SK-N-SH (cell line): ENCODE data around the gene KCNJ4.

Experiments
- EP300 ChIP-seq, 2 experiments: IDR thresholded peaks; 2 replicates each; pipeline versions ENCODE4 v1.4.0 to v1.6.1; 2012; ENCODE audit warnings: borderline replicate concordance in 1 of 2, low read depth in 1 of 2, low read length in 1 of 2
- FOSL2 ChIP-seq: IDR thresholded peaks from 2 replicates; pipeline ENCODE4 v1.4.0; 2012; ENCODE audit warnings: low read depth, mild to moderate bottlenecking, moderate library complexity, borderline replicate concordance
- FOXJ3 ChIP-seq: sonication (generic); formaldehyde crosslinking; IDR thresholded peaks from 2 replicates; pipeline ENCODE4 v1.5.1; 2020; ENCODE audit warnings: mild to moderate bottlenecking, missing genetic modification reagents
- MXI1 ChIP-seq: IDR thresholded peaks from 2 replicates; pipeline ENCODE4 v1.6.1; 2012; ENCODE audit warnings: mild to moderate bottlenecking, low read depth, low read length, improper control_type of control experiment
- POLR2AphosphoS5 ChIP-seq: IDR thresholded peaks from 2 replicates; pipeline ENCODE4 v1.6.1; 2012; ENCODE audit warnings: low read depth, low read length
- RAD21 ChIP-seq: IDR thresholded peaks from 2 replicates; pipeline ENCODE4 v1.6.1; 2012; ENCODE audit warnings: mild to moderate bottlenecking, low read length
- REST ChIP-seq: IDR thresholded peaks from 2 replicates; pipeline ENCODE4 v1.6.1; 2012; ENCODE audit warnings: mild to moderate bottlenecking, low read depth, low read length, moderate library complexity
- RFX5 ChIP-seq: IDR thresholded peaks from 2 replicates; pipeline ENCODE4 v1.6.1; 2012; ENCODE audit warnings: mild to moderate bottlenecking, improper control_type of control experiment, low read length
- SIN3A ChIP-seq: IDR thresholded peaks from 2 replicates; pipeline ENCODE4 v1.6.1; 2012; ENCODE audit warnings: low read depth, mild to moderate bottlenecking, low read length, moderate library complexity, borderline replicate concordance
- TEAD4 ChIP-seq: IDR thresholded peaks from 2 replicates; pipeline ENCODE4 v1.4.0; 2012; ENCODE audit warnings: mild to moderate bottlenecking, borderline replicate concordance; ENCODE audit not compliant: insufficient read depth
- TF ChIP-seq, protein P1 (sequence below): fragments of 200-600 bp; sonication (generic); IDR thresholded peaks from 2 replicates; pipeline ENCODE4 v1.6.1; 2017; ENCODE audit warnings: antibody characterized with exemption, mild to moderate bottlenecking, moderate library complexity

DNA sequence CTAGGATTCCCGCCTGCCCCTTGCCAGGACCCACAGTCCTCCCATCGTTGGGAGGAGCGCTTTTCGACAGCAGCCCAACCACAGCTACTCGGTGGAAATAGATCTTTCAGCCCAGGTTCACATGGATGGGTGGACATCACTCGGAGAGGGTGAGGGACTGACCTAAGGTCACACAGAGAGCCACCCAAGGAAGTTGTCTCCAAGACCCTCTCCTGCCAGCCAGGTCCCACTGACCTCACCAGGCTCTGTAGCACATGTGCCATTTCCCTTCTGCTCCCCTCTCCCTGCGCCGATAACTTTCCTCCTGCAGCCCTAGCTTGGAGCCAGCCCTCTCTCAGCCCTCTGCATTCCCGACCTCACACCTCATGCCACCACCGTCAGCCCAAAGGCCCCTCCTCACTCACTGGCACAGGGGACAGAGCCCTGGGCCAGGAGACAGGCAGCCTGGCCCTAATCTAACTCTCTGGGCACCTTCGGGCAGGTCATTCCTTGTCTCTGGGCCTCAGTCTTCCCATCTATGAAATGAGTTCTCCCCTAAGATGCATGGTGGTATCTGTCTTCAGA, 4.7 kb downstream of the KCNJ4 start:
- TF ChIP-seq, protein P1, sequence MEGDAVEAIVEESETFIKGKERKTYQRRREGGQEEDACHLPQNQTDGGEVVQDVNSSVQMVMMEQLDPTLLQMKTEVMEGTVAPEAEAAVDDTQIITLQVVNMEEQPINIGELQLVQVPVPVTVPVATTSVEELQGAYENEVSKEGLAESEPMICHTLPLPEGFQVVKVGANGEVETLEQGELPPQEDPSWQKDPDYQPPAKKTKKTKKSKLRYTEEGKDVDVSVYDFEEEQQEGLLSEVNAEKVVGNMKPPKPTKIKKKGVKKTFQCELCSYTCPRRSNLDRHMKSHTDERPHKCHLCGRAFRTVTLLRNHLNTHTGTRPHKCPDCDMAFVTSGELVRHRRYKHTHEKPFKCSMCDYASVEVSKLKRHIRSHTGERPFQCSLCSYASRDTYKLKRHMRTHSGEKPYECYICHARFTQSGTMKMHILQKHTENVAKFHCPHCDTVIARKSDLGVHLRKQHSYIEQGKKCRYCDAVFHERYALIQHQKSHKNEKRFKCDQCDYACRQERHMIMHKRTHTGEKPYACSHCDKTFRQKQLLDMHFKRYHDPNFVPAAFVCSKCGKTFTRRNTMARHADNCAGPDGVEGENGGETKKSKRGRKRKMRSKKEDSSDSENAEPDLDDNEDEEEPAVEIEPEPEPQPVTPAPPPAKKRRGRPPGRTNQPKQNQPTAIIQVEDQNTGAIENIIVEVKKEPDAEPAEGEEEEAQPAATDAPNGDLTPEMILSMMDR = no peak
- TF ChIP-seq TEAD4 (no peak), EP300 (IDR thresholded peaks at IDR 0.05; ENCODE audit: borderline replicate concordance in 1 of 2, low read depth in 1 of 2, low read length in 1 of 2) (no peak), REST (no peak), SIN3A (no peak), POLR2AphosphoS5 (no peak), RFX5 (no peak), RAD21 (no peak), FOXJ3 (CRISPR knock-in tag) (no peak), FOSL2 (no peak), MXI1 (no peak)
